Fibroblast of the conjunctiva (primary cell): ENCODE data around the gene CTBP1.
"Not testable (repeated sequence)": the region's sequence is repeated elsewhere in the genome, so short reads cannot be mapped to it uniquely, and the experiment has no call there.

Source experiments
- DNase-seq: peaks from one replicate; pipeline ENCODE4 v3.0.0-alpha.2; 2010; ENCODE audit warnings: low read depth

Gene CTBP1

DNA sequence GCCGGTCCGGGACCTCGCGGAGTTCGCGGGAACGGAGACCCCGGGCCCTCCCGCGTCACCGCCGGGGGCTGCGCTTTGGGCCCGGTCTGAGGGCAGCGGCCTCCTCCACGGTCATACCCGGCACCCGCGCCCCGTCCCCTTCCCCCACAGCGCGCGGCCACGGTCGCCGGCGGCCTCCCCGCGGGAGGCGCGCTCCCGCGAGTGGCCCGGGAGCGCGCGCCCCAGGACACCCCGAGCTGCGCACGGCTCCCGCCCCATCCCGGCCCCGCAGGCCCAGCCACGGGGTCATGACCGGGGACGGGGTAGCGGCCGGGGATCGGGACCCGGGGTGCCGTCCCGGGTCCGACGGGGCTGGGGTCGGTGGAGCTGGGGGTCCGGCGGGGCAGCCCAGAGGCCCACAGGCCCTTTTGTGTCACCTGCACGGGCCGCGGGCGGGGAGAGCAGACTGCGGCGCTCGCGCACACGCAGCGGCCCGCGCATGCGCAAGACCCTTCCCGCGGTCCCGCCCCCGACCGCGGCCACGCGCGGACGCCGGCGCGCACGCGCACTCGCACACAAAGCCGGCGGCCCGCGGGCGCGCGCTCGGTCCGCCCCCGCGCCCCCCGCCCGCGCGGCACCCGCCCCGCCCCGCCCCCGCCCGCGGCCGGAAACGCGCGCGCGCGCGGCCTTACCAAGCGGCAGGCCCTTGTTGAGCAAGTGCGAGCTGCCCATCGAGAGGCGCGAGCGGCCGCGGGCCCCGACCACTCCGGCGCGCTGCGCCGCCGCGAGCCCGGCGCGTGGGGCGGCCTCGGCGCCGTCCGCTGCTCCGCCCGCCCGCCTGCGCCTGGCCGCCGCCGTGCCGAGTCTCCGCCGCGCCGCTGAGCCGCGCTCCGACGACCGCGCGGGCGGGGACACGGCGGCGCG lies at the start of gene CTBP1:
CTBP1 (minus strand) TSS at position 886 of the 903 bp plus-strand sequence. CDS start 7,799 bp downstream, outside the sequence.
- DNase-seq, result peak; percentile 58

DNA sequence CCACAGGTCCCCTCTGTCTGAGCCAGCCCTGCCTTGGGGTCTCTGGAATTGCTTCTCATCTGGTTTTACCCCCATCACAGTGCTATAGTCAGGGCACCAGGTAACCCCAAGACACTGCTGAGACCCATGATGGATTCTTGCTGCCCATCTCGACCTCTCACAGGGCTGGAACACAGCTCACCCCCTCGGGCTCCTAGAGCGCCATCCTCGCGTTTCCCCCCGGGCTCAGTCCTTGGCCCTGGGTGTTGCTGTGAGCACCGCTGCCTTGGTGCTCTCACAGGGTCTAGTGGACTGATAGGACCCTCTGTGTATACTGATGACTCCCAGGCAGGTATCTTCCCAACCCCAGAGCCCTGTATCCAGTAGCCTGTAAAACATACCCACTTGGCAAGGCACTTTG lies 49.5 kb upstream of the CTBP1 start:
- no peak for DNase-seq

DNA sequence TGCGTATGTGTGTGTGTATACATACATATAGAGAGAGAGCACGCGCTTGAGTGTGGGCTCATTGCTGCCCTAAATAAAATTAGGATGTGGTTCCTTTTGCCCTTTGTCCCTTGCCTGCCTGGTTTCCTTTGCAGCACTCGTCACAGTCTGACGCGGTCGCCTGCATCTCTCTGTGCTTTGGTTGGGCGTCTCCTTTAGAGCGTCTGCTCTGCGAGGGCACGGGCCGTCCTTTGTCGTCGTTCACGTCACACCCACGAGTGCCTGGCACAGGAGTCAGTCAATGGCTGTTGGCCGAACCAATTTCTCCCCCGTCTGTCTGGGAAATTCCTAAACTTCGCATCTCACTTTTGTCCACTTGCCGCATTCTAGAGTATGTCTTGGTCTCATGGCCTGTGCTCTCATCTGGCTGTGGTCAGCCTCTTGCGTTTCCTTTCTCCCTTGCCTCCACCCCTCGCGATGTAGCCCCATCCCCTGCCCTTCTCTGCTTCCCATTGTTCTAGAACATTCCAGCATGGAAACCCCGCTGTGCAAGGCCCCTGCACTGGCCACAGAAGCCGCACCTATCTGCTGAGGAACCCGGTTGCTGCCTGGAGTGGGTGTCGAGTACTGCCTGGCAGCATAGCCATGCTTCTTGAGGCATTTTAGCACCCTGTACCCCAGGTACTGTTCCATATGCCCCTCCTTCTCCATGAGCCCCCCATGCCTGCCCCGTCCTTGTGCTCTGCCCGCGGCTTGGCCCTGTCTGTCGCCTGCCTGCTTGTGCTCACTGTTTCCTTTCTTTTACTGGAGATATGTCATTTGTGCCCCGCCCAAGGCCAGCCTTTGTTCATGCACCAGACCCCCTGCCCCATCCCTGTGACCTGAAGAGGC lies 48.8 kb upstream of the CTBP1 start:
- no peak for DNase-seq

DNA sequence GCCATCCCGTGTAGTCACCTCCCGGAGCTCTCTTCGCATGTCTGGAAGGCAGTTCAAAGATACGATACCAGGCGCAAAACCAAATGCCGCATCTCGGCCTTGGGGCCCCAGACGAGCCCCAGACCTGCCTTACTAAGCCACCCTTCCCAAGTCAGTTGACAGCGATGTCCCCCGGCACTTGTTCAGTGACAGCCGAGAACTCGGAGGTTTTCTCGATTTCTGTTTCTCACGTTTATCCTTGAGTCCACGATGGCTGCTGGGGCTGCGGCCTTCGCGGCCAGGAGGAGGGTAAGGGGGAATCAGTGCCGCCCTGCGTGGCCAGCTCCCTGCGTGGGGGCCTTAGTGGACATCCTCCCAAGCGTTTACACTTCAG lies 48.1 kb upstream of the CTBP1 start:
- no peak for DNase-seq

DNA sequence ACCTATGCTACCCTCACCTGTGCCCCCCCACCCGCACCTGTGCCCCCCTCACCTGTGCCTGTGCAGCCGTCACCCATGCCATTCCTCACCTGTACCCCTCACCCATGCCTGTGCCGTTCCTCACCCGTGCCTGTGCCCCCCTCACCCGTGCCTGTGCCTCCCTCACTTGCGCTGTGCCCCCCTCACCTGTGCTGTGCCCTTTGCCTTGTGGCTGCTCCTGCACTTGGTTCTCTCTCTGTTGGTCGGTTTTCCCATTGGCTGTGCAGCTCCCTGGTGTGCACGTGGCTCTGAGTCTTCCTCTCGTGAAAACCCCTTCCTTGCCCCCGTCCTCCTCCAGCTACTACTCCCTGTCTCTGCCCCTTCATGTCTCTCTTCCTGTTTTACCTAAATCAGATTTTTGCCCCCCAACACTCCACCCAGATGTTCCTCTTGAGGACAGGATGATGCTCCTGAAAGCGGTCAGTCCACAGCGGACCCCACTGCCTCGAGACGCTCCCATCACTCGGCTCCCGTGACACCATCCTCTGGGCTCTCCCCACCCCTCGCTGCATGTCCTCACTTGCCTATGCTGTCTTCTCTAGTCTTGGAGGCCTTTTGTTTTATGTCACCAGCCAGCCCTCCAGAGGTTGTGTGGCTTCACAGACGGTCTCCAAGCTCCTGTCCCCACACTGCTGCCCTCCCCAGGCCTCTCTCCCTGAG lies 47.5 kb upstream of the CTBP1 start:
- no peak for DNase-seq

DNA sequence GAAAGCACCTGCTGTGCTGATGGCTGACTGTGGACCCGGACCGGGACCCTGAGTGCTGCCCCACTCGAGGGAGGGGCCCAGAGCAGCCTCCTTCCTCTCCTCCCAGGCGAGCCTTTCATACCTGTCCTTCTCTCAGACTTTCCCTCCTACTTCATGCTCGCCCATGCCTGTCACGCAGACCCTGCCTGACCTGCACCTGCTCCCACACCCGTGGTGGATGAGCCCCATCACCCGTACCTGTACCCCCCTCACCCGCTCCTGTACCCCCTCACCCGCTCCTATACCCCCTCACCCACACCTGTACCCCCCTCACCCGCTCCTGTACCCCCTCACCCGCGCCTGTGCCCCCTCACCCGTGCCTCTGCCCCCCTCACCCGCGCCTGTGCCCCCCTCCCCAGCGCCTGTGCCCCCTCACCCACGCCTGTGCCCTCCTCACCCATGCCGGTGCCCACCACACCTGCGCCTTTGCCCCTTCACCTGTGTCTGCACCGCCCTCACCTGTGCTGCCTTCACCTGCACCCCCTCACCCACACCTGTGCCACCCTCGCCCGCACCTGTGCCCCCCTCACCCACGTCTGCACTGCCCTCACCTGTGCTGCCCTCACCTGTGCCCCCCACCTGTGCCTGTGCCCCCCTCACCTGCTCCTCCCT lies 46.6 kb upstream of the CTBP1 start:
- no peak for DNase-seq

DNA sequence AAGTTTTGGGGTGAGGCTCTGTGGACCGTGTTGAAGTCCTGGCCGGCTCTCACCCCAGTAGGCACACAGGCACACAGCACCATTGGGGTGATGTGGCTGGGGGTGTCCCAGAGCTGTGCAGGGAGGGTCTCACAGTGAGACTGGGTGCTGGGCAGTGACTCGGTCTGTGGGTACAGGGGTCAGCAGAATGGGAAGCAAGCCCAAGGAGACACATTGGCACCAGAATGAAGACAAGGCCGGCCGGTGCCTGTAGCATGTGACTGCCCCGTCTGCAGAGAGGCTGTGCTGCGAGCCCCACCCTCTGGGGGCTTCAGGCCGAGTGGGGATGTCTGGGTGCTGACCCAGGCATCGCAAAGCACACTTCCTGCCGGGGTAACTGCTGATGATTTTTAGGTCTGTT lies 46.0 kb upstream of the CTBP1 start:
- DNase-seq, result no peak

DNA sequence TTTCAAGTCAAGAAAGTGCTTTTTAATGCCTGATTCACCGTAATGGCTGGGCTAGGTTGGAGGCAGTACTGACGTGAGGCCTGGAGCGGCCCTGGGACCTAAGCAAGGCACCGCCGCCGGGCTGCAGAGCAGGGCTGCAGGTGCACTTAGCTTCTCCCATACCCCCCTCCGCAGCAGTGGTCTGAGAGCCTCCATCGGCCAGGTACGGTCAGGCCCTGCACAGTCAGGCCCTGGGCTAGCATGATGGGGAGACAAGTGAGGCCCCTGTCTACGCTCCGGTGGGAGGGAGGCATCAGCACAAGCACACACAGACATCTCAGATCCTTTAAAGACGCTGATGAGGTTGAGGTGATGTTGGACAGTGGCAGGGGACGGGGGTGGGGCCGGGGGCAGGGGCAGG lies 45.5 kb upstream of the CTBP1 start:
- no peak for DNase-seq

DNA sequence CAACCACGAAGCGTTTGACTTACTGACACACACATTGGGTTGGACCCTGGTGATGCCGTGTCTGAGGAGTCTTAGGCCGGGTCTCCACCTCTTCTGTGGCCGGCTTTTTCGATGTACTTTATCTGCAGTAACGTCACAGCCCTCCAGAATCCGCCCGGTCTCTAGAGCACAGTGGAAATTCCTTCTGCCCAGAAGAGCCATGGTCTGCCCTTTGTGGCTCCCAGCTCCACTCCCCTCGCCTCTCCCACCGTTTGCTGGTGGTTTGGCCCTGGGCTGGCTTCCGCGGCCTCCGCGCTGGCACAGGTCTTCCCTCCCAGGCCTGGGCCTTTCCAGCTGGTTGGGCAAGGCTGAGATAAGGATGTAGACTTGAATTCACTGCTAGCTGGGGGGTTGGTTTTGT lies 45.1 kb upstream of the CTBP1 start:
- no peak for DNase-seq

DNA sequence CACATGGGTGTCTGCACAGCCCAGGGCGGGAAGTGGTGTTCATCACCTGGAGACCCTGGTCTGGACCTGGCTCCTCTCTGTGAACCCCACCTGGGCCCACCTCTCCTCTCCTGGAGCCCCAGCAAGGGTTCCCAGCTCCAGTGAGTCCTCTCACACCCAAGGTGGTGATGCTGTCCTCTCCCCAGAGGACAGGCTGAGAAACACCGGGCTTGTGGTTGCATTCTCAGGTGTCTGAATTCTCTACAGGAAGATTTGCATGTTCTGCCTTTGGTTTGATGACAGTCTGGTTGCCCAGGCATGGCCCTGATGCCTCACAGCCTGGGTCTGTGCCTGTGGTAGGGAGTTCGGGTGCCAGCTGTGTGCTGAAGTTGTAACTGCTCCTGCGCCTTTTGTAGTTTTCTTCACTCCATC lies 44.6 kb upstream of the CTBP1 start:
- no peak for DNase-seq

DNA sequence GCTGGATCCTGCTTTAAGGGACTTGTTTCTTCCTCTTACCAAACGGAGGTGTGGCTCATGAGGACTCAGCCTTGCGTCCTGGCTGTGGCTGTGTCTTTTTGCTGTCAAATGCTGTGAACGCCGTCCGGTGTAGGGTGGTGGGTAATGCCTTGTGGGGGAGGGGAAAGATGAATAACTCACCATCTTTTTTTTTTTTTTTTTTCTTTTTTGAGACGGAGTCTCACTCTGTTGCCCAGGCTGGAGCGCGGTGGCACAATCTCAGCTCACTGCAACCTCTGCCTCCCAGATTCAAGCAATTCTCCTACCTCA lies 43.7 kb upstream of the CTBP1 start:
- not testable (repeated sequence) for DNase-seq

DNA sequence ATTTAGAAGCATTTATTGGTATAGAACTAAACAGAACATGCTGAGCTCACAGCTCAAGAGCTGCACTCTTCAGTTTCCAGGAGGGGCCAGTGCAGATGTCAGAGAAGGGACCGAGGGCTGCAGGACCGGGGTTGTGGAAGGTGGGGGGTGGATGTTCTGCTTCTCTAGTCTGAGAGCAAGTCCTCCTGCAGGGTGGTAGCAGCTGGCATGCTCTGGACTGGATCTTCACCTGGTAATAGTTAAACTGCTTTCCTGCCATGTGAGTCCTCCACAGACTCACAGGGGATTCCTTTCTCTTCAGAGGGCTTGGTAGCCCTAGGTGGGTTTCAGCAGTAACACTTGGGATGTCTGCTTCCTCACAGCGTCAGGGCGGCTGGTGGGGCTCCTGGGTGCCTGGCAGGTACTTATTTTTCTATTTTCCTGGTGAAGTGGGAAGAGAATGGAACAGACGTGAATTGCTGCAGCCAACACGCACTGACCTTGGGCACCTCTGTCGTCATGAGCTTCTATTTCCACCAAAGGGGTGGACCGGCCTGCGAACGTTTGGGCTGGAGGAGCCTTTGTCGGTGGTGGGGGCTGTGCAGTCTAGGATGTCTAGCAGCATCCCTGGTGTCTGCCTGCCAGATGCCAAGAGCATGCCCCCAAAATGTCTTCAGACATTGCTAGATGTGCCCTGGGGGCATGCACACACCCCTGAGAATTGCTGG lies 43.2 kb upstream of the CTBP1 start:
- DNase-seq, result no peak

DNA sequence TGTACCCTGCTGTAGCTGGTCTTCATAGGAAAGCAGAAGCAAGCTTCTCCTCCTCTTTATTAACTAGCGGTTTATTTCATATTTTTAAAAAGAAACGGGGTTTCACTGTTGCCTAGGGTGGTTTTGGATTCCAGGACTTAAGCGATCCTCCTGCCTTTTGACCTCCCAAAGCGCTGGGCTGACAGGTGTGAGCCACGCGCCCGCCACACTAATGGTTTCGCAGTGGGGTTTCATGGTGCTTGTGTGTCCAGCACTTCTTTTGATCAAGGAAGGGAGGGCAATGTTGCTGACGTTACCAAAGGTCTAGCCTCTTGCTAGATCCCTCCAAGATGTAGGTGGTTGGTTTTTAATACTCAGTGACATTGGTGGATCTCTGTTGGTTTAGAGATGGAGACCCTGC lies 42.2 kb upstream of the CTBP1 start:
- DNase-seq, result no peak

DNA sequence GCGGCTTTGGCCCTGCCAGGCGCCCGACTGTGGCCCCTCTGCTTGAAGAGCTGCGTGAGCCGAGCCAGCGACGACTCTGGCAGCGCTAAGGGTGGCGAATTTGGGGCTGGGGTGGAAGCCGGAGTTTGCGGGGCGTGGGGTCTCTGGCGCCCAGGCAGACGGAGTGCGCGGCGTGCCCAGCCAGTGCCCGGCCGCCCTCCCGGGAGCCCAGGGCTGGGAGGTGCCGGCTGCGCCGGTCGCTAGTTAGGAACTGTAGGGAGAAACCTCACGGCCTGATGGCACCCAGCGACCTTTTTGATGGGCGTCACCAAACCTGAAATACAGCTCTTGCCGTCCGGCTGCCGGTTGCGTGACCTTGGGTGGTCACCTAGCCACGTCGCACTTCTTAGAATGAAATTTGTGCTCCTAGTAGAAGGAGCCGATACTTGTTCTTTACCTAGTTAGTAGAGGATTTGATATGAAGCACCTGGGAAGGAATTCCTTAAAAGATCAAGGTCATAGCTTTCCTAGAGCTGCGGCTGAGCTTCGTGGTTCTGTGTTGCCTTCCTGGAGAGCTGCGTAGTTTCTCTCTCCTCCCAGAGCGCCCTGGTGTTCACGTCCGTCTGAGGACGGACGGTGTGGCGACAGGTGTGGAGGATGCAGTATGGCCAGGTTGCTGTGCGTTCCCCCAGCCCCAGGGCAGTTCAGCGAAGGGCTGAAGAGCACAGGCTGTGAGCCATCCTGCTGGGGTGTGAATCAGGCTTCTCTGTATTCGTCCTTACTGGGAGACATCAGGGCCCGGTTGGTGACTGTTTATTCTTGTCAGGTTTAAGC lies 41.4 kb upstream of the CTBP1 start:
- no peak for DNase-seq

DNA sequence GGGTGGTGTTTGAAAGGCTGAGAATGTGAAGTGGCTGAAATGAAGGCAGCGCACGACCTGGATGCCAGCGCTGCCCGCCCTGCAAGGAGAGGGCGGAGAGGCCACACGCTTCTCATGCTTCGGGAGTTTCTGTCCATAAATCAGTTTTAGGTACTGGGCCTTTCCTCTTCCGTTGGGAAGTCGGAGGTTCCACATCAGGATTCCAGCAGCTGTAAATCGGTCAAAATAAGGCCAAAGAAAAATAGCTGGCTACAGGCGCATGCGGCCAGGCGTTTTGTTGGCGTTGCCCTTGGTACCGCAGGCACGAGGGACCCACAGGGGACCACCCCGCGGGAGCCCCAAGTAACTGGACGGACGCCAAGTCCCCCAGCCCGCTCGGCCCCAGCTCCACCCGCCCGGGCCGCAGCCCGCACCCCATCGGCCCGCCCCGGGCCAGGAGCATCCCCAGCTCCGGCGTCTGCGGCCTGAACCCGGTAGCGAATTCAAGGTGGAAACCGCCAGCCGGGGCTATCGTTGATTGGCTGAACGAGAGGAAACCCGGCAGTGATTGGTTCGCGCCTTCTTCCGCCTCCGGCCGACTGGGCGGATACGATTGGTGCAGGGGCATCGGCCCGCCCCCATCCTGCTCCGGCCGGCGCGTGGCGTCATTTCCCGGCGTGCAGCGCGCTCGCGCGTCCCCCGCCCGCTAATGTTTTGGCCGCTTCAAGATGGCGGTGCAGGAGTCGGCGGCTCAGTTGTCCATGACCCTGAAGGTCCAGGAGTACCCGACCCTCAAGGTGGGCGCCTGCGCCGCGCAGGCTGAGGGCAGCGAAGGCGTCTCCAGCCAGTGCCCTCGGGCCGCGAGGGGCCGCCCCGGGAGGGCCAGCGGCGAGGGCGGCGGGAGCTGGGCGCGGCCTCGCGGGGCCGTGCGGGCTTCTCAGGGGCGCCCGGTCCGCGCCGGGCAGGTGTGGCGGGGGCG lies 40.6 kb upstream of the CTBP1 start, which contains the start of gene MAEA:
MAEA (plus strand) TSS at position 685 of the 958 bp plus-strand sequence; CDS start at position 708, 23 bp downstream.
- DNase-seq, result peak; percentile 90

DNA sequence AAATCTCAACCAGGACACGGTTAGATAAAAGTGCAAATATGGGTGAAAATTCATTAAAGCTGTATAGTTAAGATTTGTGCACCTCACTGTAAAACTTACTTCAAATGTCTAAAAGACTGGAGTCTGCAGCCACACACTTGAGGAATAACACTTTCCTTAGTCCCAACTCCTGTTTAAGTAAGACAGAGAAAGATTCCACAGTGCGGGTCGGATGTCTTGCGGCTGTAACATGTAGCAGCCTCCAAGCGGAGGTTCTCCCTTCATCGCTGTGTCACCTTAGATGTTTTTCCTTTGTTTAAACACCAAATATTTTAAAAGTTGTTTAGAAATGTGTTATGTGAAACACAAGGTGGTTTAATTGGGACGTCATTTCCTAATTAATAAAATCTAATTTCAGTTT lies 39.9 kb upstream of the CTBP1 start:
- no peak for DNase-seq

DNA sequence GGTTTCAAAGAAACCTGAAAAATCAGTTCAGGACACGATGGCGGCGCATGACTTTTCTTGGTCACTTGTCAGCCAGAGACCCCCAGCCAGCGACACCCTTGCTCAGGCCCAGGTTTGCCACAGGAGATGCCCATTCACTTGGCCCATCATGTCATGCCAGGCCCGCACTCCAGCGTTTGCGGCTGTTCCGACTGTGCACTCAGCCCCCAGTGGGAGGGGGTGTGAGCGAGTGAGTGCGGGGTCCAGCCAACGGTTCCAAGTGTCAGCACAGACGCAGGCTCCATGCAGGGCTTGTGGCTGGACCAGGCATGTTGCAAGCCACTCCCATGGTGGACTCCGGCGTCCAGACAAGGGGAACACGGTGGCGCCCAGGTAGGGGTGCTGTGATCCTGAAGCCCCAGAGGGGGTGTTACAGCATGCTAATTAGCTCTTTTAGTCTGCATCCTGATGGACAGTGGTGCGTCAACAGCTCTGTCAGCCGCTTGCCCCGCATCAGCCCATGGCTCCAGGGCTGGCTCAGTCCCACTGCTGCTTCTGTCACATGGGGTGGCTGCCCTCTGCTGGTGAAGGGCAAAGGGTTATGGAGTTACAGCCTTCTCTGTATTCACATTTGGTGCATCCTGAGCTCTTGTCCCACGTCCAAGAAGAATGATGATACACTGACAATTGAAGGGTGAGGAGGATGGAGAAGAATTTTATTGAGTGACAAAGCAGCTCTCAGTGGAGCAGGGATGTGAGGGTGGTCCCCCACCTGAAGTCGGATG lies 37.0 kb upstream of the CTBP1 start:
- DNase-seq, result no peak

DNA sequence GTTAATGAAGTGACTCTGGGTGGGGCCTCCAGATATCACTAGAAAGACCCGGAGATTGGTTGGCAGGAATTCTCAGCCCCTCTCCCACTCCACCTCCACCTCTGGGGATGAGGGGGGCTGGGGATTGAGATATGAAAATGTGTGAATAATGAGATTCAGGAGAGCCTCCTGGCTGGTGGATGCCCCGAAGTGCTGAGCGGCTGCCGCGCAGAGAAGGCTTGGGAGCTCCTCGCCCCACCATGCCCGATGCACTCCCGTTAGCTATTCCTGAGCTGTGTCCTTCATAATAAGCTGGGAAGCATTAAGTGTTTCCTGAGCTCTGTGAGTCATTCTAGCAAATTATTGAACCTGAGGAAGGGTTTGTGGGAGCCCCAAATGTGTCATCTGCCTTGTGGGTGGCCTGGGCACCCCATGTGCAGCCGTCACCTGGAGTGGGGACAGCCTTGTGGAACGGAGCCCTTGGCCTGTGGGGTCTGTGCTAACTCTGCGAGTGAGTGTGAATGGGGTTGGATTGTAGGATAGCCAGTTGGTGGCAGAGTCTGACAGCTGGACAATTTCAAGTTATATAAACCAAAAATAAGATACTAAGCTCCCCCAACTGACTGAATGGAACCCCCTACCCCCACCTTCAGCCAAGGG lies 36.3 kb upstream of the CTBP1 start:
- DNase-seq, result no peak
